ENCODE results near the gene SRMS. TPM values are rescaled to one million over a fixed set of nuclear protein-coding genes. Genes with fewer than 3 reads are reported as not detected.

The SRMS gene
- total RNA-seq, 1 donor from 2014 or later = not detected

GRCh38 chr20:63500151-63500901, 47.2 kb downstream of the SRMS start:
- Mint-ChIP-seq H3K36me3 (no peaks in the 10 kb centered on the region), H3K9me3 (peaks cover 5% of the 10 kb centered on the region), H3K27ac (no peak overlapping the region), H3K4me3 (no peak overlapping the region), H3K4me1 (ENCODE audit: unreplicated experiment) (no peaks in the 10 kb centered on the region), H3K27me3 (peaks cover 36% of the 10 kb centered on the region)
- DNase-seq (ENCODE audit: extremely low spot score, unreplicated experiment) = peak; percentile 67
- TF ChIP-seq, protein P1, sequence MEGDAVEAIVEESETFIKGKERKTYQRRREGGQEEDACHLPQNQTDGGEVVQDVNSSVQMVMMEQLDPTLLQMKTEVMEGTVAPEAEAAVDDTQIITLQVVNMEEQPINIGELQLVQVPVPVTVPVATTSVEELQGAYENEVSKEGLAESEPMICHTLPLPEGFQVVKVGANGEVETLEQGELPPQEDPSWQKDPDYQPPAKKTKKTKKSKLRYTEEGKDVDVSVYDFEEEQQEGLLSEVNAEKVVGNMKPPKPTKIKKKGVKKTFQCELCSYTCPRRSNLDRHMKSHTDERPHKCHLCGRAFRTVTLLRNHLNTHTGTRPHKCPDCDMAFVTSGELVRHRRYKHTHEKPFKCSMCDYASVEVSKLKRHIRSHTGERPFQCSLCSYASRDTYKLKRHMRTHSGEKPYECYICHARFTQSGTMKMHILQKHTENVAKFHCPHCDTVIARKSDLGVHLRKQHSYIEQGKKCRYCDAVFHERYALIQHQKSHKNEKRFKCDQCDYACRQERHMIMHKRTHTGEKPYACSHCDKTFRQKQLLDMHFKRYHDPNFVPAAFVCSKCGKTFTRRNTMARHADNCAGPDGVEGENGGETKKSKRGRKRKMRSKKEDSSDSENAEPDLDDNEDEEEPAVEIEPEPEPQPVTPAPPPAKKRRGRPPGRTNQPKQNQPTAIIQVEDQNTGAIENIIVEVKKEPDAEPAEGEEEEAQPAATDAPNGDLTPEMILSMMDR (conservative IDR thresholded peaks at IDR 0.05) = no peak

- Mint-ChIP-seq H3K4me3 (no peak overlapping the region), H3K27ac (no peak overlapping the region), H3K27me3 (peaks cover 28% of the 10 kb centered on the region), H3K36me3 (no peaks in the 10 kb centered on the region), H3K9me3 (no peaks in the 10 kb centered on the region), H3K4me1 (ENCODE audit: unreplicated experiment) (no peaks in the 10 kb centered on the region)
- TF ChIP-seq, protein P1 (conservative IDR thresholded peaks at IDR 0.05) = no peak
- peak; percentile 64 for DNase-seq (ENCODE audit: extremely low spot score, unreplicated experiment)
These were observed 48.1 kb downstream of the SRMS start for GRCh38 chr20:63499338-63499969.

DNA sequence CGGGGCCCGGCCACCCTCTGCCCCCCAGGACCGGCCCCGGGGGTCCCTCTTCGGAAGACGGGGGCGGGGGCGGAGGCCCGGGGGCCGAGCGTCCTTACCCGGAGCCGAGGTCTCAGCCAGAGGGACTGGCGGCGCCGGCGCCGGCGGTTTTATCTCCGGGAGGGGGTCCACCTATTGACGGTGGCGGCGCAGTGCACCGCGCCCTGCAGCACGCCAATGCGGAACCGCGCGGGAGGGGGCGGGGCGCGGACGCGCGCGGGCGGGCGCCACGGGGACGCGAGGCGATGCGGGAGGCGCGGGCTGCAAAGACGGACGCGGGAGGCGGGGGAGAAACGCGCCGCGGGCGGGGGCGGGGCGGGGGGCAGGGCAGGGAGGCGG, 48.6 kb downstream of the SRMS start, which contains the start of gene EEF1A2:
Gene EEF1A2 (minus strand): TSS at position 124 of the 378 bp plus-strand sequence. CDS start 1,320 bp downstream, outside the sequence.
- peak; percentile 66 for DNase-seq (ENCODE audit: extremely low spot score, unreplicated experiment)
- Mint-ChIP-seq H3K27ac (no peak within 1 kb of the TSS), H3K4me1 (ENCODE audit: unreplicated experiment) (no peaks in the 10 kb centered on the region), H3K4me3 (peak within 1 kb of the TSS; percentile 62), H3K27me3 (peaks cover 25% of the 10 kb centered on the region), H3K9me3 (no peaks in the 10 kb centered on the region), H3K36me3 (no peaks in the 10 kb centered on the region)
- TF ChIP-seq, protein P1 (conservative IDR thresholded peaks at IDR 0.05) = no peak

- H3K27me3 Mint-ChIP-seq = peaks cover 20% of the 10 kb centered on the region
These were observed 49.3 kb downstream of the SRMS start for GRCh38 chr20:63497946-63498935.

More at GRCh38 chr20:63497946-63498935, 49.3 kb downstream of the SRMS start:
- Mint-ChIP-seq H3K4me1 (ENCODE audit: unreplicated experiment) (no peaks in the 10 kb centered on the region), H3K4me3 (peak overlapping the region; percentile 62), H3K36me3 (no peaks in the 10 kb centered on the region), H3K9me3 (no peaks in the 10 kb centered on the region), H3K27ac (no peak overlapping the region)
- TF ChIP-seq, protein P1 (conservative IDR thresholded peaks at IDR 0.05) = no peak
- DNase-seq (ENCODE audit: extremely low spot score, unreplicated experiment) = peak; percentile 69

Data from type B pancreatic cell (in vitro differentiated cells).